ENCODE data around the gene POLK. TPM values are rescaled to one million over a fixed set of nuclear protein-coding genes. Genes with fewer than 3 reads are reported as not detected.
A peak's percentile ranks its signal among the peaks of the same experiment; 100 is the strongest.

POLK gene
- total RNA-seq (10 to 100 TPM; 18.9 to 29.9 (median 26.7) TPM), polyA plus RNA-seq (10 to 100 TPM in 1 of 3 donors, 1 to 10 TPM in 2; 4.9 to 17.8 (median 6.7) TPM)
- long read RNA-seq, donor 1, full-length matches to known transcripts = 2 of 6 reads
- long read RNA-seq, donor 1, partial matches to known transcripts = 2 of 6 reads
- long read RNA-seq, donor 1, other reads (novel, unspliced or antisense) = 2 of 6 reads
- long read RNA-seq, donor 2, full-length matches to known transcripts = 6 of 31 reads
- long read RNA-seq, donor 2, partial matches to known transcripts = 6 of 31 reads
- long read RNA-seq, donor 2, other reads (novel, unspliced or antisense) = 19 of 31 reads

DNA sequence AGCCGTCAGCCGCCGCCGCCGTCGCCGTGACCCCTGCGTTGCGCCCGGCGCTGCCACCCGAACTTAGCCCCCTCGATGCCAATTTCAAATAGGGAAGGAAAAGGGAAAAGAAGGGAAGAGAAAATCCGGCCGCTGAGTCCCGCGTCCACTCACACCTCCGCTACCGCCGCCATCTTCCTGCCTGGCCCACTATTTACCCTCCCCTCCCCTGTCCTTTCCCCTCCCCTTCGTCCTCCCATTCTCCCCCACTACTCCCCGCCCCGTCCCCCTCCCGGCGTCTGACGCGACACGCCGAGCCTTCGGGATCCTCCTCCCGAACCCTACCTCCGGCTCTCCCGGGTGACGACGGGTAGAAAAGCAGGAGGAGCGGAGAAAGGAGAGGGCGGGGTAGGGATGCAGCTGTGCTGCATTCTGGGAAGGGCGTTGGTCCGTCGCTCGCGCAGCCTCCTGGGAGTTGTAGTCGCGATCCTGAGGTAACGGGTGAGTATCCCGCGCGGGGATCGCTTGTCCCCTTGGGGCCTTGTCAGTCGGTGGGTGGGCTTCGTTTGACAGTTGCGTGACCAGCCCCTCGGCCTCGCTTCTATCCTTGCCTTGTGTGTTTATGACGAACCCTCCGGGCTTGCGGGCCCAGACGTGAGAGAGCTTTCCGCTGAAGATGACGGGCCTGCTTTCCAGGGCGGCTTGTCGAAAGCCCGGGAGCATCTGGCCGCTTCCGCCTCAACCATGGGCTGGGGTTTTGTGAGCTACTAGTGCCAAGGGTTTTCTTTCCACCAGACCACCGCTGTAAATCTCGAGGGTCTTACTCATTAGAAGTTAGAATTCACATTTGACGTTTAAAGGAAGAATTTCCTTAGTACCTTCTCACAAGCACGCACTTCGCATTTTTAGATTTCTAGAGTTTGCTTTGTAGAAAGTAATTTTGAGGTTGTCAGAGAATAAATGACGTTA is at the start of gene POLK, which contains the start of gene CERT1:
Gene POLK, plus strand, starts transcription at position 457 of the 948 bp plus-strand sequence.
Gene CERT1, minus strand, starts transcription at position 195 of the 948 bp plus-strand sequence. CDS start 422 bp downstream, outside the sequence.
- 1% methylated on average over 43 to 71 of the region's 71 CpGs for WGBS, 3 donors
- intact Hi-C loops (cut with DNase I) = loop anchor here in 1 of 2 donors (2.0 kb wide), 1 partner anchor 55 kb away; no protein-coding TSS in a partner anchor
- ATAC-seq = peak; percentile 95 to 97 (median 96)

GRCh38 chr5:75463726-75464125 is 48.0 kb upstream of the POLK start:
- H3K4me1 ChIP-seq = peaks cover 12% of the 10 kb centered on the region
- ATAC-seq (no peak), DNase-seq (no peak)
- H3K9me3 ChIP-seq = peaks cover 7% of the 10 kb centered on the region
- intact Hi-C loops (cut with DNase I) = no loop called here
- H3K36me3 ChIP-seq (ENCODE audit: insufficient read depth in 1 of 2, low read depth in 1 of 2) = no peaks in the 10 kb centered on the region
- no peak overlapping the region for H3K27ac ChIP-seq
- 68 to 89% (median 77%) methylated on average over 2 of the region's 2 CpGs for WGBS, 3 donors
- H3K27me3 ChIP-seq (ENCODE audit: insufficient read depth in 3 of 3, low read length in 2 of 3) = no peaks in the 10 kb centered on the region
- no peak for TF ChIP-seq CTCF (IDR thresholded peaks at IDR 0.05)
- no peak overlapping the region for H3K4me3 ChIP-seq

More for the DNA sequence above, at the start of gene POLK, which contains the start of gene CERT1:
- Histone ChIP-seq H3K27ac (peak within 1 kb of the TSS; percentile 96), H3K27me3 (ENCODE audit: insufficient read depth in 3 of 3, low read length in 2 of 3) (no peaks in the 10 kb centered on the region), H3K36me3 (ENCODE audit: insufficient read depth in 1 of 2, low read depth in 1 of 2) (no peaks in the 10 kb centered on the region), H3K4me1 (peaks cover 51% of the 10 kb centered on the region), H3K4me3 (peak within 1 kb of the TSS; percentile 86), H3K9me3 (no peaks in the 10 kb centered on the region)
- DNase-seq = peak; percentile 98 to 99
- TF ChIP-seq CTCF (IDR thresholded peaks at IDR 0.05) = no peak

DNA sequence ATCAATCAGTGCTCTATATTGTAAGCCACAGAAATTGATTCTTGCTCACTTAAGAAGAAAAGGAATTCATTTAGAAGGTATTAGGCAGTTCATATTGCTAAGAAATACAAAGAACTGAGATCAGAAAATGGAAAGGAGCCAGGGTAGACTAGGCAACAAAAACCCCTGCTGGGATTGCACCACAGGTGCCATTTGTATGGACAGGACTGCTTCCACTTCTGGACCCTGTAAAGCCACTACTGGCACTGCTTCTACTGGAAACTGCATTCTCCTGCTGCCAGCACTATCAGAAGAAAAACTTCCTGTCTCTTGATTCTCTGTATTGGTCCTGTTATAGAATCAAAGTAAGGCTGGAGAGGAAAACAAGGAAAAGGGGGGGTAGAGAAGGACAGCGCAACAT is 46.2 kb upstream of the POLK start:
- TF ChIP-seq CTCF (IDR thresholded peaks at IDR 0.05) = no peak
- no peak overlapping the region for H3K4me3 ChIP-seq
- peak in 1 of 4 donors; percentile 46 for ATAC-seq

DNA sequence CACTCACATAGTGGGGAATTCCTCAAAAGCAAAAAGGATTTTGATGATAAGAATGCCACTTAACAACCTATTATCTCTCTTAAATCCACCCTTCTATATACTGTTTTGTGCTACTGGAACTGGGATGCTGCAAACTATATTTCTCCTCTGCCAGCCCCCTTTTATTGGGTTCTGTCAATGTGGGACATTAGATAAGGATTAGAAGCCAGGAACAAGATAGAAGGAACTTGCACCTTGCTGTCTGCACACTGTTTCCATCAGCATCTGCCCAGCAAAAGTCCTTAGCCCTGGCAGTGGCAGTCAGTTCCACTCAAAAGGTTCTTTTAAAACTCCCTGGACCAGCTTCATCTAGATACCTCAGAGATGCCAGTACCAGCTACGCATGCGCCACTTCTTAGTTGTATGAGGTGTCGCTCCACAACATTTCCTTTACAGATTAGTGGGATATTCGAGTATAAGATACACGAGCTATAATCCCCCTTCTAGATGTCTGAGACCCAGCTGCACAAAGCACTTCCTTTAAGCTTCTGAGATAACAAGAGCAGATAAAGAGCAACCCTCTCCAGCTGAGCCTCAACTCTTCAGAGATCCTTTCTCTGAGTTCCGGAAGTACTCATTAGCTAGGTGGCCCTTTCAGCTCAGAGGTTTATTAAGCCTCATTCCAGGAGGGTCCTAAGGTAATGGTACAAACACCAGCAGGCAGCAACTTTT is 45.5 kb upstream of the POLK start:
- H3K27ac ChIP-seq = no peak overlapping the region

More for the DNA sequence above, 46.2 kb upstream of the POLK start:
- no peaks in the 10 kb centered on the region for H3K27me3 ChIP-seq (ENCODE audit: insufficient read depth in 3 of 3, low read length in 2 of 3)
- H3K27ac ChIP-seq = no peak overlapping the region
- peaks cover 12% of the 10 kb centered on the region for H3K4me1 ChIP-seq
- intact Hi-C loops (cut with DNase I) = no loop called here
- no peaks in the 10 kb centered on the region for H3K36me3 ChIP-seq (ENCODE audit: insufficient read depth in 1 of 2, low read depth in 1 of 2)
- 70 to 87% (median 86%) methylated on average over 1 of the region's 1 CpG for WGBS, 3 donors
- no peak for DNase-seq
- H3K9me3 ChIP-seq = peaks cover 24% of the 10 kb centered on the region

More for the DNA sequence above, 45.5 kb upstream of the POLK start:
- no peak for TF ChIP-seq CTCF (IDR thresholded peaks at IDR 0.05)
- Histone ChIP-seq H3K27me3 (ENCODE audit: insufficient read depth in 3 of 3, low read length in 2 of 3) (no peaks in the 10 kb centered on the region), H3K4me1 (peaks cover 7% of the 10 kb centered on the region), H3K36me3 (ENCODE audit: insufficient read depth in 1 of 2, low read depth in 1 of 2) (no peaks in the 10 kb centered on the region), H3K4me3 (no peak overlapping the region), H3K9me3 (peaks cover 30% of the 10 kb centered on the region)
- intact Hi-C loops (cut with DNase I) = no loop called here
- 83 to 89% (median 86%) methylated on average over 6 of the region's 6 CpGs for WGBS, 3 donors
- DNase-seq = no peak
- no peak for ATAC-seq
